GM19467 (cell line): ENCODE data around the gene CD81.

Experiments used
- ATAC-seq: cut with Tn5 transposase; IDR thresholded peaks from one replicate; pipeline ENCODE4 v1.9.1; 2021; ENCODE audit warnings: mild to moderate bottlenecking, moderate library complexity; ENCODE audit not compliant: unreplicated experiment

Gene CD81

GRCh38 chr11:2374456-2375201 lies 2.5 kb upstream of the CD81 start:
- ATAC-seq = no peak

GRCh38 chr11:2375341-2375853 lies 1.7 kb upstream of the CD81 start:
- no peak for ATAC-seq

DNA sequence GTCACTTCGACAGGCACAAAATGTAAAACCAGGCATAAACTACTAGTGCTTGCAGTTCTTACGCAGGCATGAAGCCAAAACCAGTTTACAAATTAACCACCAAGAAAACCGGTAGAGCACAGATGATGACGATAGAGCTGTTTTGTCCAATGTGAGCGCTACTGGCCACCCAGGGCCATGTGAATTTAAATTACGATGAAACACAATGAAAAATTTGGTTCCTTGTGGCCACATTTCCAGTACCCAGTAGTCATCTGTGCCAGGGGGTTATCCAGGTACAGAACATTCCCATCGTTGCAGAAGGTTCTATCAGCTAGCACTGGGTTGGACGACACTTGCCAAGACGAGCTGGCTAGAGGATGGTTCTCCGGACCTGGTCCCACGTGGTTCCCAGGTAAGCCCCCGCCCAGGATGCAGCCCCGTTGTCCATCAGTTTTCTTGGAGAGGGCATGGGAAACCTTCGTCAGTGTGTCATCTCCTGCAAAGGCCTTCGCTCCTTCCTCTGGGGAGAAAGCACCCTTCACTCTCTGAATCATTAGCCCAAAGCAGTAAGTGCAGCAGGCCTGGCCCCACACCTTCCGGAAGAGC lies 1.1 kb upstream of the CD81 start:
- no peak for ATAC-seq

DNA sequence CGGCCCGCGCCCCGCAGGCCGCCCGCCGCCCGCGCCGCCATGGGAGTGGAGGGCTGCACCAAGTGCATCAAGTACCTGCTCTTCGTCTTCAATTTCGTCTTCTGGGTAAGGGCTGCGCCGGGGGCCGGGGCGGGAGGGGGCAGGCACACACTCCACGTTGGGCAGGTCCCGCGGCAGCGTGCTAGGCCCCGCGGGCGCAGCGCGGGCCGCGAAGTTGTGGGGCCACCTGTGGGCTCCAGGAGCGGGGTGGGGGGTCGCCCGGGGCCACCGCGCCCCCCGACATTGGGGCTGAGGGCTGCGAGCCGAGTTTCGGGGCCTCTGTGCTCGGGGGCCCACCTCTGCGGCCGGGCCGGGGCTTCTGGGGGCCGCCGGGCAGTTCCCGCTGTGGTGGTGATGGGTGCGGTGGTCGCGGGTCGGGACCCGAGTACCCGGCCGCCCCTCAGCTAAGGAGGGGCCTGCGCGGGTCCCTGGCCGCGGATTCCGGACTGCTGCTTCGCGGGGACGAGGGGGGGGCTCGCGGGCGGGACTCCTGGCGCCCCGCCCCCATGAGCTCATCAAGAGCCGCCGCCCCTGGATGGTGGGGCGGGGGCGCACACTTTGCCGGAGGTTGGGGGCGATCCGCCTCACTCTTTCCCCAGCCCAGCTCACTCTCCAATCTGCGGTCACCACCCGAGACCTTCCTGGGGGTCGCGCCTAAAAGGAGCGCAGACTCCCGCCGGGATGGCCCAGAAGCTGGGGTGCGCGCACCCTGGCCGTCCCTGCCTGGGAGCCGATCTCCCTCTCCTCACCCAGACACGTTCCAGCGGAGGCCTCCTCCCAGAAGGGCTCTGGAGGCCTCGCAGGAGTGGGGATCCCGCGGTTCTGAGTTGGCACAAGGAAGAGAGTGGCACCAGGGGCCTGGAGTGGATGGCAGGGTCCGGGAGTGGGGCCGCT lies 667 bp downstream of the CD81 start:
- no peak for ATAC-seq

- ATAC-seq = no peak
Measured at GRCh38 chr11:2378527-2379210, 1.6 kb downstream of the CD81 start.

GRCh38 chr11:2379466-2380174 lies 2.5 kb downstream of the CD81 start:
- ATAC-seq = no peak

DNA sequence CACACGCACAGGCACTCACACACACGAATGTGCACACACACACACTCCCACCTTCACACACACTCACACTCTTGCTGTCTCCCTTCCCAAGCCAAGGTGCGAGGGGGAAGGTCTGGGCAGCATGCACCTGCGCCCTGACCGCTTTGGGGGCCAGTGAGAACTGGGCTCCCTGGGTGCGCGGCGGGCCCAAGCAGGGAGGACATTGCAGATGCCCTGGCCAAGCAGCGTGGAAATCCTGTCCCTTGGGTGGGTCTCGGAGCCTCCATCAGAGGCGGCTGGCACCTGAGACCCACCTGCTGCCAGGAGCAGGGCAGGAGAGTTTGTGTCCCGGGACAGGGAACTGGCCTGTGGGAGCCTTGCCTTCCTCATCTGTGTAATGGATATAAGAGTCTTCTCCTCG lies 3.3 kb downstream of the CD81 start:
- no peak for ATAC-seq

DNA sequence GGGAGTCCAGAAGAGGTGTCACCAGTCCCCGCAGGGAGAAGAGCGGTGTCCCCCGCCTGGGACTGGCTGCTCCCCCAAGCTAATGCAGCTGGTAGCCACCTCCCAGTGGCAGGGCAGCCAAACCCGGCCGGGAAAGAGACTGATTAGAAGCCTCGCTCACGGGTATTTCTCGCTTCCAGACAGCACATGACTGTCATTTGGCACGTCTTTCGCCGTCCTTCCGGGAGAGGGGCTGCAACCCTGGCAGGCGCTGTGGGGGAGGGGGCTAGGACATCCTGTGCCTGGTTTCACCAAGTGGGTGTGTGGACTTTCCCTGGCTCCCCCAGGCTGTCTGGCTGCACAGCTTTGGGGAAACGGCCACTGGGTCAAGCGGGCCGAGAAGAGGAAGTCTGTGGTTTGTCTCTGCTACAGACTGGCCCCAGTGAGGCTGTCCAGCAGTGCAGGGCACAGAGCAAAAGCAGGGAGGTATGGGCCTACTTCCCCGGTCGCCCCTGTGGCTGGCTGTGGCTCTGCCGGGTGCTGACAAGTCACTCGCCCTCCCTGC lies 3.8 kb downstream of the CD81 start:
- ATAC-seq = no peak

GRCh38 chr11:2381494-2382128 lies 4.5 kb downstream of the CD81 start:
- ATAC-seq = no peak

GRCh38 chr11:2382129-2382517 lies 5.0 kb downstream of the CD81 start:
- no peak for ATAC-seq

GRCh38 chr11:2382936-2383851 lies 6.1 kb downstream of the CD81 start:
- ATAC-seq = no peak

DNA sequence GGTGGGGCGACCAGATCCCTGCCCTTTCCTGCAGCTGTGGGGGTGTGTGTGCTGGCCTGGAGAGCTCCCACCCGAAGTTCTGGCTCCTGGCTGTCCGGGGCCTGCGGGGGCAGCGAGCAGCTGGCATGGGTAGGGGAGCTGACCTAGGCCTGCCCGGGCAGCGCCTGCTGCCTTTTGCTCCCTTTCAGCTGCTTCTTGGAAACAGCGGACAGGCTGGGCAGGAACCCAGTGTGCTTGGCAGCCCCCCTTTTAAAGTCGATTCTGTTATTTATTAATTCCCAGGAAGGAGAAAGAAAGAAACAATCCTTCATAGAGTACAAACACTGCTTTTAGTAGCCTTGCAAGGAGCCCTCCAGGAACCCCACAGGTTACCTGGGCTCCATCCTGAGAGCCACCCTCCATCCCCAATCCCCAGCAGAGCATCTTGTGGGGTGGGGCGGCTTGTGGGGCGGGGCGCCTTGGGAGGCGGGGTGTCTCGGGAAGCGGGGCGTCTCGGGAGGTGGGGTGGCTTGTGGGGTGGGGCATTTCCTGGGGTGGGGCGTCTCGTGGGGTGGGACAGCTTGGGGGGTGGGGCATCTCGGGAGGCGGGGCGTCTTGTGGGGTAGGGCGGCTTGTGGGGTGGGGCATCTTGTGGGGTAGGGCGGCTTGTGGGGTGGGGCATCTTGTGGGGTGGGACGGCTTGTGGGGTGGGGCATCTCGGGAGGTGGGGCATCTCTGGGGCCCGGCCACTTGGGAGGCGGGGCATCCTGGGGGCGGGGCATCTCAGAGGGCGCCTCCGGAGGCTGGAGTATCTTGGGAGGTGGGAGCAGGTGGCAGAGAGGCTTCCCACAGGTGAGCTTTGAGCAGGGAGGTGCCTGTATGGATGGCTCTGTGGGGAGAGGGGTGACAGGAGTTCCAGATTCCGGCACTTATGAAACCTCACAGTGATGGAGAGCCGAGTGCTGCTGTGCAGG lies 7.0 kb downstream of the CD81 start:
- no peak for ATAC-seq

- no peak for ATAC-seq
Measured at GRCh38 chr11:2385156-2386151, 8.3 kb downstream of the CD81 start.

- ATAC-seq = no peak
Measured at GRCh38 chr11:2386591-2386990, 9.5 kb downstream of the CD81 start.

- no peak for ATAC-seq
Measured at GRCh38 chr11:2387266-2387987, 10.3 kb downstream of the CD81 start.
